Liver (tissue), 3 donors: ENCODE data around the gene GALNT14.

ENCODE experiments used
- EGR1 ChIP-seq, 2 donors: IDR thresholded peaks; 2 replicates each; pipeline ENCODE4 v1.6.1; 2016 to 2018; ENCODE audit warnings: antibody characterized with exemption in 2 of 2, low read depth in 2 of 2
- FOXA1 ChIP-seq: IDR thresholded peaks from 2 replicates; pipeline ENCODE4 v1.6.1; 2016; ENCODE audit warnings: antibody characterized with exemption
- HNF4A ChIP-seq, 2 donors: conservative IDR thresholded peaks; 2 replicates each; pipeline ENCODE4 v1.6.1; 2016; ENCODE audit warnings: antibody characterized with exemption in 2 of 2, mild to moderate bottlenecking in 2 of 2
- HNF4G ChIP-seq: IDR thresholded peaks from 2 replicates; pipeline ENCODE4 v1.6.1; 2016; ENCODE audit warnings: antibody characterized with exemption
- RAD21 ChIP-seq, 2 donors: IDR thresholded peaks; 2 replicates each; pipeline ENCODE4 v1.6.1; 2016; ENCODE audit warnings: antibody characterized with exemption in 2 of 2, mild to moderate bottlenecking in 2 of 2
- REST ChIP-seq: IDR thresholded peaks from 2 replicates; pipeline ENCODE4 v1.6.1; 2016; ENCODE audit warnings: antibody characterized with exemption, mild to moderate bottlenecking
- SP1 ChIP-seq: IDR thresholded peaks from 2 replicates; pipeline ENCODE4 v1.6.1; 2018; ENCODE audit warnings: antibody characterized with exemption, mild to moderate bottlenecking
- TAF1 ChIP-seq: conservative IDR thresholded peaks from 2 replicates; pipeline ENCODE4 v1.6.1; 2016; ENCODE audit warnings: antibody characterized with exemption, mild to moderate bottlenecking
- YY1 ChIP-seq: IDR thresholded peaks from 2 replicates; pipeline ENCODE4 v1.6.1; 2016; ENCODE audit warnings: antibody characterized with exemption, mild to moderate bottlenecking
- ZBTB33 ChIP-seq: IDR thresholded peaks from 2 replicates; pipeline ENCODE4 v1.6.1; 2016; ENCODE audit warnings: antibody characterized with exemption
- TF ChIP-seq, protein P1 (sequence below): fragments of 150-350 bp; IDR thresholded peaks from 2 replicates; pipeline ENCODE4 v1.5.1; 2017; ENCODE audit warnings: improper control_type of control experiment, low read depth, low read length; ENCODE audit not compliant: missing input control
- TF ChIP-seq, protein P2 (sequence below): IDR thresholded peaks from 2 replicates; pipeline ENCODE4 v1.6.1; 2016; ENCODE audit warnings: antibody characterized with exemption
- TF ChIP-seq, protein P3 (sequence below): IDR thresholded peaks from 2 replicates; pipeline ENCODE4 v1.6.1; 2016; ENCODE audit warnings: antibody characterized with exemption
- donor health status: healthy.
- donor health status: healthy.

- TF ChIP-seq HNF4A (conservative IDR thresholded peaks at IDR 0.05): no peak
- TF ChIP-seq, protein P1, sequence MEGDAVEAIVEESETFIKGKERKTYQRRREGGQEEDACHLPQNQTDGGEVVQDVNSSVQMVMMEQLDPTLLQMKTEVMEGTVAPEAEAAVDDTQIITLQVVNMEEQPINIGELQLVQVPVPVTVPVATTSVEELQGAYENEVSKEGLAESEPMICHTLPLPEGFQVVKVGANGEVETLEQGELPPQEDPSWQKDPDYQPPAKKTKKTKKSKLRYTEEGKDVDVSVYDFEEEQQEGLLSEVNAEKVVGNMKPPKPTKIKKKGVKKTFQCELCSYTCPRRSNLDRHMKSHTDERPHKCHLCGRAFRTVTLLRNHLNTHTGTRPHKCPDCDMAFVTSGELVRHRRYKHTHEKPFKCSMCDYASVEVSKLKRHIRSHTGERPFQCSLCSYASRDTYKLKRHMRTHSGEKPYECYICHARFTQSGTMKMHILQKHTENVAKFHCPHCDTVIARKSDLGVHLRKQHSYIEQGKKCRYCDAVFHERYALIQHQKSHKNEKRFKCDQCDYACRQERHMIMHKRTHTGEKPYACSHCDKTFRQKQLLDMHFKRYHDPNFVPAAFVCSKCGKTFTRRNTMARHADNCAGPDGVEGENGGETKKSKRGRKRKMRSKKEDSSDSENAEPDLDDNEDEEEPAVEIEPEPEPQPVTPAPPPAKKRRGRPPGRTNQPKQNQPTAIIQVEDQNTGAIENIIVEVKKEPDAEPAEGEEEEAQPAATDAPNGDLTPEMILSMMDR: no peak
- no peak for TF ChIP-seq TAF1
- TF ChIP-seq RAD21 (IDR thresholded peaks at IDR 0.05): no peak
- no peak for TF ChIP-seq EGR1 (IDR thresholded peaks at IDR 0.05; ENCODE audit: low read depth in 2 of 2)
- TF ChIP-seq REST: no peak
- no peak for TF ChIP-seq HNF4G
- no peak for TF ChIP-seq FOXA1
- no peak for TF ChIP-seq YY1
- TF ChIP-seq ZBTB33: no peak
- TF ChIP-seq SP1: no peak
- TF ChIP-seq, protein P2, sequence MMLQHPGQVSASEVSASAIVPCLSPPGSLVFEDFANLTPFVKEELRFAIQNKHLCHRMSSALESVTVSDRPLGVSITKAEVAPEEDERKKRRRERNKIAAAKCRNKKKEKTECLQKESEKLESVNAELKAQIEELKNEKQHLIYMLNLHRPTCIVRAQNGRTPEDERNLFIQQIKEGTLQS: no peak
- TF ChIP-seq, protein P3, sequence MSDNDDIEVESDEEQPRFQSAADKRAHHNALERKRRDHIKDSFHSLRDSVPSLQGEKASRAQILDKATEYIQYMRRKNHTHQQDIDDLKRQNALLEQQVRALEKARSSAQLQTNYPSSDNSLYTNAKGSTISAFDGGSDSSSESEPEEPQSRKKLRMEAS: no peak
Observed at GRCh38 chr2:30964334-30965005, 173.8 kb downstream of the GALNT14 start.
